T-helper 17 cell (primary cell): ENCODE data around the gene GJB2. TPM values are rescaled to one million over a fixed set of nuclear protein-coding genes. Genes with fewer than 3 reads are reported as not detected.

Experiments
- total RNA-seq, 4 donors: library from RNA in 2 of 4; stranded (reverse) in 2 of 4; gene quantifications; one replicate each; pipeline ENCODE4 v1.2.3 and lab custom pipeline; 2022 to 2026

Gene GJB2
- total RNA-seq, 2 donors from 2014 or later, result not detected

Other genes starting within 250 kb of the GJB2 start
- gene ZMYM2, start 234.2 kb downstream of the GJB2 start, total RNA-seq, result 100 to 1,000 TPM; 103 to 115 TPM
- gene GJA3, start 31.9 kb downstream of the GJB2 start, total RNA-seq, result under 1 TPM in 1 of 2 donors, not detected in 1; 0.12 TPM
- gene GJB6, start 39.4 kb upstream of the GJB2 start, total RNA-seq, result 1 to 10 TPM; 1.3 to 3.3 TPM